Motor neuron (in vitro differentiated cells): ENCODE measurements around the gene LAMP1. TPM values are rescaled to one million over a fixed set of nuclear protein-coding genes. Genes with fewer than 3 reads are reported as not detected.
"Not testable (repeated sequence)": the region's sequence is repeated elsewhere in the genome, so short reads cannot be mapped to it uniquely, and the experiment has no call there.

ENCODE experiments used
- ATAC-seq, 8 experiments: fragments of 200-7000 bp; cut with Tn5 transposase; replicated peaks in 6 of 8; 2 replicates each; pipeline ENCODE4 v1.8.0; 2021; ENCODE audit warnings: mild to moderate bottlenecking in 8 of 8, moderate library complexity in 8 of 8
- H3K27ac ChIP-seq, 2 donors: fragments of 250-450 bp; sonication (Bioruptor Pico); 2 replicates each; pipeline ENCODE4 v1.9.0; 2021; ENCODE audit warnings: antibody characterized with exemption in 2 of 2, mild to moderate bottlenecking in 2 of 2, moderate library complexity in 1 of 2
- H3K4me1 ChIP-seq, 2 donors: fragments of 250-450 bp; sonication (Bioruptor Pico); replicated peaks in 1 of 2; 2 replicates each; pipeline ENCODE4 v1.6.1; 2021; ENCODE audit warnings: antibody characterized with exemption in 2 of 2, mild to moderate bottlenecking in 2 of 2, moderate library complexity in 1 of 2
- H3K4me3 ChIP-seq, 5 donors: fragments of 250-450 bp; sonication (Bioruptor Pico); 2 replicates each; pipeline ENCODE4 v1.9.0; 2021; ENCODE audit warnings: antibody characterized with exemption in 5 of 5, mild to moderate bottlenecking in 5 of 5, moderate library complexity in 4 of 5
- WGBS, 10 experiments: fragments of 450-650 bp; shearing (Covaris generic); methylation state at CpG; one replicate each; pipeline ENCODE4 v1.0.0; 2022; 5-methylcytosine and 5-hydroxymethylcytosine counted together
- in situ Hi-C, 9 experiments: fragments of 400-800 bp; cut with MboI; loops; one replicate each; pipeline ENCODE4 v1.15.0; 2021; ENCODE audit warnings: low sequenced_read_pairs in 9 of 9, low pct_unique_long_range_greater_than_20kb in 2 of 9; ENCODE audit not compliant: unreplicated experiment in 9 of 9
- total RNA-seq, 8 experiments: library from RNA; unstranded; fragments of 300-600 nt; gene quantifications; 2 replicates each; pipeline versions ENCODE4 v1.2.3 to v1.2.4, GENCODE V29; 2022

Gene LAMP1
- total RNA-seq, 8 experiments from 2014 or later: 41.5 to 367 (median 70.1) TPM

GRCh38 chr13:113302986-113303385 lies 5.9 kb downstream of the LAMP1 start:
- Histone ChIP-seq H3K27ac (no peak overlapping the region), H3K4me1 (peaks cover 5 to 8% of the 10 kb centered on the region in 2 donors), H3K4me3 (no peak overlapping the region)
- no peak for ATAC-seq
- 60 to 100% (median 100%) methylated on average over 1 to 5 of the region's 7 CpGs; no CpG with 5 or more reads in 4 of the 10 experiments for WGBS, 10 experiments
- in situ Hi-C loops: no loop called here

GRCh38 chr13:113304121-113304520 lies 7.1 kb downstream of the LAMP1 start:
- Histone ChIP-seq H3K4me3 (no peak overlapping the region), H3K4me1 (no peaks in the 10 kb centered on the region), H3K27ac (no peak overlapping the region)
- 67 to 95% (median 86%) methylated on average over 1 to 7 of the region's 7 CpGs; no CpG with 5 or more reads in 2 of the 10 experiments for WGBS, 10 experiments
- in situ Hi-C loops: no loop called here
- ATAC-seq: no peak

- Histone ChIP-seq H3K4me1 (no peaks in the 10 kb centered on the region), H3K27ac (no peak overlapping the region), H3K4me3 (no peak overlapping the region)
- WGBS, 10 experiments: 17 to 100% (median 58%) methylated on average over 1 to 6 of the region's 7 CpGs
- in situ Hi-C loops: no loop called here
- ATAC-seq: peak in 3 of 8 experiments; percentile 31 to 86 (median 79)
Measured at GRCh38 chr13:113305208-113305607, 8.2 kb downstream of the LAMP1 start.

GRCh38 chr13:113307491-113307890 lies 10.5 kb downstream of the LAMP1 start:
- H3K4me1 ChIP-seq: no peaks in the 10 kb centered on the region
- ATAC-seq: no peak
- in situ Hi-C loops: no loop called here
- H3K4me3 ChIP-seq: no peak overlapping the region
- H3K27ac ChIP-seq: no peak overlapping the region

GRCh38 chr13:113309473-113309872 lies 12.4 kb downstream of the LAMP1 start:
- 91 to 100% (median 95%) methylated on average over 1 to 6 of the region's 6 CpGs for WGBS, 10 experiments
- no peak for ATAC-seq
- H3K4me3 ChIP-seq: no peak overlapping the region
- no peak overlapping the region for H3K27ac ChIP-seq
- in situ Hi-C loops: no loop called here
- no peaks in the 10 kb centered on the region for H3K4me1 ChIP-seq

GRCh38 chr13:113314112-113314511 lies 17.1 kb downstream of the LAMP1 start:
- in situ Hi-C loops, H3K4me3 ChIP-seq, H3K27ac ChIP-seq, ATAC-seq, H3K4me1 ChIP-seq: not testable (repeated sequence)
- 88 to 100% methylated on average over 1 to 6 of the region's 20 CpGs; no CpG with 5 or more reads in 8 of the 10 experiments for WGBS, 10 experiments

- H3K4me1 ChIP-seq, in situ Hi-C loops, H3K4me3 ChIP-seq, H3K27ac ChIP-seq, ATAC-seq: not testable (repeated sequence)
- WGBS, 10 experiments: 86 to 100% (median 100%) methylated on average over 2 to 7 of the region's 23 CpGs; no CpG with 5 or more reads in 5 of the 10 experiments
Measured at GRCh38 chr13:113314895-113315470, 17.9 kb downstream of the LAMP1 start.

- in situ Hi-C loops: no loop called here
- no peak for ATAC-seq
- H3K4me1 ChIP-seq: no peaks in the 10 kb centered on the region
- H3K27ac ChIP-seq: no peak overlapping the region
- no peak overlapping the region for H3K4me3 ChIP-seq
- 89 to 100% (median 96%) methylated on average over 1 to 5 of the region's 5 CpGs; no CpG with 5 or more reads in 5 of the 10 experiments for WGBS, 10 experiments
Measured at GRCh38 chr13:113315992-113316391, 19.0 kb downstream of the LAMP1 start.

- H3K4me1 ChIP-seq: no peaks in the 10 kb centered on the region
- in situ Hi-C loops: no loop called here
- no peak overlapping the region for H3K4me3 ChIP-seq
- no peak overlapping the region for H3K27ac ChIP-seq
- 33 to 91% (median 86%) methylated on average over 1 to 10 of the region's 12 CpGs; no CpG with 5 or more reads in 3 of the 10 experiments for WGBS, 10 experiments
- ATAC-seq: no peak
Measured at GRCh38 chr13:113317031-113317430, 20.0 kb downstream of the LAMP1 start.

GRCh38 chr13:113318956-113319355 lies 21.9 kb downstream of the LAMP1 start:
- in situ Hi-C loops: no loop called here

GRCh38 chr13:113319371-113319770 lies 22.3 kb downstream of the LAMP1 start:
- WGBS, 10 experiments: 96 to 100% methylated on average over 1 to 4 of the region's 14 CpGs; no CpG with 5 or more reads in 8 of the 10 experiments
- H3K4me1 ChIP-seq: no peaks in the 10 kb centered on the region
- no peak overlapping the region for H3K27ac ChIP-seq
- ATAC-seq: no peak
- in situ Hi-C loops: no loop called here
- no peak overlapping the region for H3K4me3 ChIP-seq

More at GRCh38 chr13:113318956-113319355, 21.9 kb downstream of the LAMP1 start:
- H3K4me3 ChIP-seq: no peak overlapping the region
- no peaks in the 10 kb centered on the region for H3K4me1 ChIP-seq
- 60 to 100% (median 95%) methylated on average over 1 to 7 of the region's 18 CpGs; no CpG with 5 or more reads in 7 of the 10 experiments for WGBS, 10 experiments
- no peak for ATAC-seq
- H3K27ac ChIP-seq: no peak overlapping the region

- no peaks in the 10 kb centered on the region for H3K4me1 ChIP-seq
- 80 to 100% (median 91%) methylated on average over 1 to 10 of the region's 19 CpGs; no CpG with 5 or more reads in 2 of the 10 experiments for WGBS, 10 experiments
- ATAC-seq: no peak
- no peak overlapping the region for H3K4me3 ChIP-seq
- in situ Hi-C loops: no loop called here
- no peak overlapping the region for H3K27ac ChIP-seq
Measured at GRCh38 chr13:113320226-113320875, 23.3 kb downstream of the LAMP1 start.

- in situ Hi-C loops: no loop called here
- Histone ChIP-seq H3K27ac (no peak overlapping the region), H3K4me3 (no peak overlapping the region), H3K4me1 (no peaks in the 10 kb centered on the region)
- WGBS, 10 experiments: 70 to 100% (median 93%) methylated on average over 1 to 13 of the region's 22 CpGs; no CpG with 5 or more reads in 2 of the 10 experiments
- ATAC-seq: no peak
Measured at GRCh38 chr13:113321546-113321945, 24.5 kb downstream of the LAMP1 start.
